HepG2 (cell line): ENCODE measurements around the gene DTNB. TPM values are rescaled to one million over a fixed set of nuclear protein-coding genes. Genes with fewer than 3 reads are reported as not detected.

Experiments used
- AHR ChIP-seq: IDR thresholded peaks from 2 replicates; pipeline ENCODE4 v1.6.1; 2018; ENCODE audit warnings: missing genetic modification reagents, missing compliant biosample characterization
- ATM ChIP-seq: fragments of 450-650 bp; IDR thresholded peaks from 2 replicates; pipeline ENCODE4 v1.7.1; 2017; ENCODE audit warnings: mild to moderate bottlenecking, borderline replicate concordance
- CC2D1A ChIP-seq: sonication (generic); formaldehyde crosslinking; IDR thresholded peaks from 2 replicates; pipeline ENCODE4 v1.8.1; 2023; ENCODE audit warnings: mild to moderate bottlenecking, missing genetic modification reagents
- CCDC6 ChIP-seq: sonication (generic); formaldehyde crosslinking; IDR thresholded peaks from 2 replicates; pipeline ENCODE4 v1.8.1; 2022; ENCODE audit warnings: mild to moderate bottlenecking, missing genetic modification reagents, moderate library complexity
- CEBPZ ChIP-seq: IDR thresholded peaks from 2 replicates; pipeline ENCODE4 v1.6.1; 2012; ENCODE audit warnings: low read length, improper control_type of control experiment
- GATAD1 ChIP-seq: IDR thresholded peaks from 2 replicates; pipeline ENCODE4 v1.6.1; 2016; ENCODE audit warnings: missing genetic modification reagents, missing compliant biosample characterization
- GRHL1 ChIP-seq: sonication (generic); formaldehyde crosslinking; conservative IDR thresholded peaks from 2 replicates; pipeline ENCODE4 v1.8.0; 2022; ENCODE audit warnings: missing genetic modification reagents
- HES4 ChIP-seq: sonication (generic); formaldehyde crosslinking; IDR thresholded peaks from 2 replicates; pipeline ENCODE4 v1.9.0; 2021; ENCODE audit warnings: mild to moderate bottlenecking, missing genetic modification reagents, borderline replicate concordance
- HNF4A ChIP-seq: sonication (generic); formaldehyde crosslinking; IDR thresholded peaks from 2 replicates; pipeline ENCODE4 v1.4.0; 2020; ENCODE audit warnings: missing genetic modification reagents
- HNRNPL ChIP-seq: fragments of 200-400 bp; formaldehyde crosslinking; IDR thresholded peaks from 2 replicates; pipeline ENCODE4 v1.6.1; 2017; ENCODE audit warnings: mild to moderate bottlenecking, low read depth, low read length
- KLF15 ChIP-seq: sonication (generic); formaldehyde crosslinking; IDR thresholded peaks from 2 replicates; pipeline ENCODE4 v1.8.1; 2023; ENCODE audit warnings: borderline replicate concordance, mild to moderate bottlenecking, inconsistent platforms, missing genetic modification reagents, mixed read lengths
- MED1 ChIP-seq: sonication (generic); formaldehyde crosslinking; IDR thresholded peaks from 2 replicates; pipeline ENCODE4 v1.4.0; 2020; ENCODE audit warnings: missing genetic modification reagents
- MXI1 ChIP-seq: IDR thresholded peaks from 3 replicates; pipeline ENCODE4 v1.6.1; 2012; ENCODE audit warnings: low read depth, low read length, inconsistent platforms, borderline replicate concordance
- RFX1 ChIP-seq: fragments of 450-650 bp; IDR thresholded peaks from 2 replicates; pipeline ENCODE4 v1.6.1; 2017
- RXRA ChIP-seq: sonication (generic); formaldehyde crosslinking; IDR thresholded peaks from 2 replicates; pipeline ENCODE4 v1.5.1; 2020; ENCODE audit warnings: missing genetic modification reagents
- SMC3 ChIP-seq: IDR thresholded peaks from 2 replicates; pipeline ENCODE4 v1.6.1; 2011; ENCODE audit warnings: low read length, improper control_type of control experiment
- SOX13 ChIP-seq, 3 experiments: fragments of 450-650 bp in 1 of 3; sonication (generic) in 1 of 3; formaldehyde crosslinking in 1 of 3; IDR thresholded peaks in 2 of 3; conservative IDR thresholded peaks in 1 of 3; 2 replicates each; pipeline versions ENCODE4 v1.5.0 to v1.6.1; 2016 to 2020; ENCODE audit warnings: antibody characterized with exemption in 1 of 3, mild to moderate bottlenecking in 1 of 3, missing compliant biosample characterization in 1 of 3, missing genetic modification reagents in 1 of 3, moderate library complexity in 1 of 3
- ZBED4 ChIP-seq: sonication (generic); formaldehyde crosslinking; IDR thresholded peaks from 2 replicates; pipeline ENCODE4 v1.4.0; 2020; ENCODE audit warnings: missing genetic modification reagents, borderline replicate concordance
- ZNF674 ChIP-seq: sonication (generic); formaldehyde crosslinking; IDR thresholded peaks from 2 replicates; pipeline ENCODE4 v1.5.0; 2020; ENCODE audit warnings: low read depth, mild to moderate bottlenecking, missing genetic modification reagents
- ZNF770 ChIP-seq: sonication (generic); formaldehyde crosslinking; IDR thresholded peaks from 2 replicates; pipeline ENCODE4 v1.5.0; 2020; ENCODE audit warnings: mild to moderate bottlenecking, missing genetic modification reagents
- polyA plus RNA-seq, 8 experiments: library from polyadenylated mRNA; depleted of rRNA in 3 of 8; stranded (reverse) in 7 of 8; unstranded in 1 of 8; fragments of >200 nt; fragmentation: Illumina TruSeq in 4 of 8; extraction: Trizol in 4 of 8; gene quantifications; 2 replicates each; pipeline versions ENCODE4 v1.2.1 to v1.2.3, GENCODE V29; 2011 to 2016; ENCODE audit warnings: low read depth in 4 of 8, missing spikeins in 1 of 8, mixed read lengths in 1 of 8; ENCODE audit not compliant: insufficient read depth in 1 of 8
- total RNA-seq, 5 experiments: library from RNA; depleted of rRNA; stranded (reverse); fragments of >200 nt; fragmentation: Illumina TruSeq; extraction: Trizol; gene quantifications; 2 replicates each; pipeline ENCODE4 v1.2.3, GENCODE V29; 2016; ENCODE audit warnings: low read depth in 1 of 5

The DTNB gene
- total and polyA plus RNA-seq, 2 of the 13 experiments (the other 11 are each of a cell fraction or from before 2014, with no cell fraction given): 14.4 to 23.9 TPM

GRCh38 chr2:25362049-25362433 is 311.3 kb downstream of the DTNB start (continued):
- TF ChIP-seq CEBPZ (no peak), HNRNPL (no peak), MXI1 (peak; percentile 62; the same call in 1 of the 3 replicates), ZNF674 (CRISPR knock-in tag) (no peak), HNF4A (CRISPR knock-in tag) (no peak), CCDC6 (no peak; the same call in 1 of the 2 replicates), AHR (CRISPR knock-in tag) (peak; percentile 50; the same call in 1 of the 2 replicates), MED1 (CRISPR knock-in tag) (peak; percentile 48), GATAD1 (CRISPR knock-in tag) (peak; percentile 44; the same call in 1 of the 2 replicates), RXRA (CRISPR knock-in tag) (peak; percentile 10; the same call in 1 of the 2 replicates), ATM (no peak), GRHL1 (CRISPR knock-in tag) (no peak), HES4 (CRISPR knock-in tag) (no peak), SOX13 (IDR thresholded peaks at IDR 0.05) (no peak), SOX13 (CRISPR knock-in tag; conservative IDR thresholded peaks at IDR 0.05 in 1 of 2, IDR thresholded peaks at IDR 0.05 in 1 of 2) (peak in 1 of 2 experiments; percentile 56; a peak in 2 of 4 replicates), KLF15 (CRISPR knock-in tag) (no peak), ZNF770 (CRISPR knock-in tag) (0 out of 2 replicates have a peak, but pooled peaks have one; percentile 60), SMC3 (no peak), CC2D1A (CRISPR knock-in tag) (0 out of 2 replicates have a peak, but pooled peaks have one; percentile 44), RFX1 (no peak), ZBED4 (CRISPR knock-in tag) (peak; percentile 87)
